GM23338 (cell line): ENCODE data around the gene CHD5. TPM values are rescaled to one million over a fixed set of nuclear protein-coding genes. Genes with fewer than 3 reads are reported as not detected.

Source experiments
- ATAC-seq: fragments of 200-7000 bp; cut with Tn5 transposase; 3 replicates; pipeline ENCODE4 v1.9.1; 2020
- DNase-seq: peaks from one replicate; pipeline ENCODE4 v3.0.0-alpha.2; 2015; ENCODE audit warnings: low spot score
- H2AFZ ChIP-seq: fragments of 200-600 bp; sonication (generic); 2 replicates; pipeline ENCODE4 v1.8.0; 2016; ENCODE audit warnings: antibody characterized with exemption, mild to moderate bottlenecking, moderate library complexity
- H3F3A ChIP-seq: fragments of 200-600 bp; sonication (generic); replicated peaks from 2 replicates; pipeline ENCODE4 v1.8.0; 2017; ENCODE audit warnings: antibody characterized with exemption, mixed run types, low read depth
- H3K27ac ChIP-seq: fragments of 200-600 bp; sonication (generic); 2 replicates; pipeline ENCODE4 v1.6.1; 2016; ENCODE audit warnings: low read depth
- H3K27me3 ChIP-seq: fragments of 200-600 bp; sonication (generic); 2 replicates; pipeline ENCODE4 v1.8.0; 2016; ENCODE audit warnings: mild to moderate bottlenecking, mixed run types, moderate library complexity; ENCODE audit not compliant: insufficient read depth
- H3K36me3 ChIP-seq: fragments of 200-600 bp; sonication (generic); 2 replicates; pipeline ENCODE4 v1.8.0; 2016; ENCODE audit warnings: mild to moderate bottlenecking; ENCODE audit not compliant: insufficient read depth
- H3K4me1 ChIP-seq: fragments of 200-600 bp; sonication (generic); 2 replicates; pipeline ENCODE4 v1.8.0; 2016; ENCODE audit warnings: mild to moderate bottlenecking, moderate library complexity; ENCODE audit not compliant: insufficient read depth
- H3K4me2 ChIP-seq: fragments of 200-600 bp; sonication (generic); 2 replicates; pipeline ENCODE4 v1.7.1; 2017; ENCODE audit warnings: mixed run types
- H3K4me3 ChIP-seq: fragments of 200-600 bp; sonication (generic); 2 replicates; pipeline ENCODE4 v1.6.1; 2016; ENCODE audit warnings: mixed run types
- H3K79me2 ChIP-seq: fragments of 200-600 bp; sonication (generic); replicated peaks from 2 replicates; pipeline ENCODE4 v1.8.0; 2017; ENCODE audit warnings: mild to moderate bottlenecking; ENCODE audit not compliant: insufficient read depth
- H3K9me2 ChIP-seq: fragments of 200-600 bp; sonication (generic); 2 replicates; pipeline ENCODE4 v1.8.0; 2017; ENCODE audit not compliant: insufficient read depth
- H4K20me1 ChIP-seq: fragments of 200-600 bp; sonication (generic); replicated peaks from 2 replicates; pipeline ENCODE4 v1.8.0; 2017; ENCODE audit warnings: mild to moderate bottlenecking; ENCODE audit not compliant: insufficient read depth
- H3K27ac Mint-ChIP-seq: 2 replicates; pipeline ENCODE4 v1.8.0; 2020; ENCODE audit warnings: inconsistent platforms, mild to moderate bottlenecking, moderate library complexity, mixed read lengths
- H3K27me3 Mint-ChIP-seq: 3 replicates; pipeline ENCODE4 v1.8.0; 2022; ENCODE audit warnings: low read depth, mild to moderate bottlenecking, moderate library complexity, mixed read lengths, inconsistent platforms; ENCODE audit not compliant: insufficient read depth, poor library complexity
- H3K36me3 Mint-ChIP-seq: 3 replicates; pipeline ENCODE4 v1.8.0; 2021; ENCODE audit warnings: low read depth, mild to moderate bottlenecking, inconsistent platforms, moderate library complexity, mixed read lengths
- H3K4me1 Mint-ChIP-seq: 3 replicates; pipeline ENCODE4 v1.8.0; 2020; ENCODE audit warnings: mild to moderate bottlenecking, inconsistent platforms, mixed read lengths
- H3K4me3 Mint-ChIP-seq: 3 replicates; pipeline ENCODE4 v1.8.0; 2021; ENCODE audit warnings: moderate library complexity, mild to moderate bottlenecking, inconsistent platforms, mixed read lengths
- H3K9me3 Mint-ChIP-seq: 3 replicates; pipeline ENCODE4 v1.8.0; 2020; ENCODE audit warnings: moderate library complexity, mild to moderate bottlenecking, inconsistent platforms, mixed read lengths
- CREB1 ChIP-seq: fragments of 250-450 bp; sonication (Bioruptor Pico); IDR thresholded peaks from 2 replicates; pipeline ENCODE4 v1.5.0; 2020; ENCODE audit warnings: low read depth, mild to moderate bottlenecking, moderate library complexity
- EZH2 ChIP-seq: fragments of 200-600 bp; sonication (generic); IDR thresholded peaks from one replicate; pipeline ENCODE4 v1.8.0; 2017; ENCODE audit warnings: antibody characterized with exemption, mild to moderate bottlenecking, low read depth; ENCODE audit not compliant: unreplicated experiment
- EZH2phosphoT487 ChIP-seq: fragments of 200-600 bp; sonication (generic); IDR thresholded peaks from one replicate; pipeline ENCODE4 v1.8.1; 2018; ENCODE audit warnings: antibody characterized with exemption; ENCODE audit not compliant: unreplicated experiment
- JUNB ChIP-seq: IDR thresholded peaks from one replicate; pipeline ENCODE4 v1.6.1; 2016; ENCODE audit warnings: antibody characterized with exemption; ENCODE audit not compliant: unreplicated experiment
- NANOG ChIP-seq: IDR thresholded peaks from 2 replicates; pipeline ENCODE4 v1.6.1; 2016; ENCODE audit warnings: antibody characterized with exemption, borderline replicate concordance
- POLR2AphosphoS5 ChIP-seq: IDR thresholded peaks from 2 replicates; pipeline ENCODE4 v1.6.1; 2016; ENCODE audit warnings: antibody characterized with exemption, low read depth
- STAT1 ChIP-seq: IDR thresholded peaks from one replicate; pipeline ENCODE4 v1.6.1; 2016; ENCODE audit warnings: antibody characterized with exemption; ENCODE audit not compliant: unreplicated experiment
- ZNF114 ChIP-seq: fragments of 250-450 bp; sonication (Bioruptor Pico); IDR thresholded peaks from 2 replicates; pipeline ENCODE4 v1.5.0; 2020; ENCODE audit warnings: mild to moderate bottlenecking, moderate library complexity
- ZNF331 ChIP-seq: fragments of 250-450 bp; sonication (Bioruptor Pico); IDR thresholded peaks from 2 replicates; pipeline ENCODE4 v1.5.0; 2020; ENCODE audit warnings: low read depth, mild to moderate bottlenecking, moderate library complexity
- polyA plus RNA-seq: library from polyadenylated mRNA; unstranded; fragments of >200 nt; fragmentation: Nextera tagmentation; extraction: Ambion mirVana; gene quantifications from 2 replicates; pipeline ENCODE4 v1.2.1, GENCODE V29; 2016
- total RNA-seq: library from RNA; depleted of rRNA; stranded (reverse); fragments of >200 nt; shearing (Covaris generic); gene quantifications from 2 replicates; pipeline ENCODE4 v1.2.3, GENCODE V29; 2014
- TF ChIP-seq, protein P1 (sequence below): fragments of 250-450 bp; sonication (Bioruptor Pico); IDR thresholded peaks from 2 replicates; pipeline ENCODE4 v1.5.0; 2020; ENCODE audit warnings: mild to moderate bottlenecking, moderate library complexity
- TF ChIP-seq, protein P2 (sequence below): IDR thresholded peaks from one replicate; pipeline ENCODE4 v1.6.1; 2018; ENCODE audit warnings: antibody characterized with exemption; ENCODE audit not compliant: unreplicated experiment
- TF ChIP-seq, protein P3 (sequence below): IDR thresholded peaks from 2 replicates; pipeline ENCODE4 v1.6.1; 2016; ENCODE audit warnings: antibody characterized with exemption
- TF ChIP-seq, protein P4 (sequence below), 2 experiments: fragments of 200-600 bp in 1 of 2; sonication (generic) in 1 of 2; conservative IDR thresholded peaks; 2 replicates each; pipeline versions ENCODE4 v1.5.1 to v1.6.1; 2016 to 2017; ENCODE audit warnings: antibody characterized with exemption in 2 of 2, low read depth in 2 of 2, mild to moderate bottlenecking in 2 of 2, moderate library complexity in 1 of 2

CHD5 gene
- total and polyA plus RNA-seq, 2 experiments from 2014 or later: 0.32 to 1.0 TPM

DNA sequence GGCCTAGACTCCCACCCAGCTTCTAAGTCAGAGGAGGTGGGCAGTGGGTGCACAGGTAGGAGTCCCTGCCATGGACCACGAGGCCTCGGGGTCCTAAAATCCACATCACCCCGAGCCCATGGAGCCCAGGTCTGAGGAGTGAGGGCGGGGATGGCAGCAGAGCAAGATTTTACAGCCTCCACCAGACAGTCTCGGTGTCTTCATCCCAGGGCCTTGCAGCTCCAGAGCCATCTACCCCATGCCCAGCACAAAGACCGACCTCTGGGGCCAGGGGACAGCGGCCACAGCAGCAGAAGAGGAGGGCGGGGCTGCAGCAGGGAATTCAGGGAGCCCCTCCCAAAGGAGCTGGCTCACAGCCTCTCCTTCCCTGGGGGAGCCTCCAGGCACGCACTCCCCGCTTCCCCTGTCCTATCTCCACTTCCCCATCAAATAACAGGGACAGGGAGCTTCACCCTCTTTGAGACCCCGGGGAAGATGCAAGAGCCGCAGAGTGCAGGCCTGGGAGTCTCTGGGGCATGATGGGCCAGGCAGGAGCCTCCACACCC is 14.6 kb downstream of the CHD5 start:
- H3K27ac ChIP-seq: no peak overlapping the region
- H3K4me1 ChIP-seq: peaks cover 3% of the 10 kb centered on the region; the same call in 1 of the 2 replicates
- H3K9me2 ChIP-seq: no peaks in the 10 kb centered on the region
- Mint-ChIP-seq H3K27me3 (peaks cover 17% of the 10 kb centered on the region), H3K27ac (no peak overlapping the region), H3K9me3 (no peaks in the 10 kb centered on the region), H3K4me3 (no peak overlapping the region), H3K36me3 (no peaks in the 10 kb centered on the region), H3K4me1 (peaks cover 15% of the 10 kb centered on the region)
- no peaks in the 10 kb centered on the region for H3K27me3 ChIP-seq
- DNase-seq (no peak), ATAC-seq (no peak)
- TF ChIP-seq CREB1 (CRISPR knock-in tag) (no peak), STAT1 (no peak), JUNB (no peak), ZNF114 (no peak), POLR2AphosphoS5 (no peak), ZNF331 (CRISPR knock-in tag) (no peak), NANOG (no peak), EZH2 (no peak), EZH2phosphoT487 (no peak)
- TF ChIP-seq, protein P1, sequence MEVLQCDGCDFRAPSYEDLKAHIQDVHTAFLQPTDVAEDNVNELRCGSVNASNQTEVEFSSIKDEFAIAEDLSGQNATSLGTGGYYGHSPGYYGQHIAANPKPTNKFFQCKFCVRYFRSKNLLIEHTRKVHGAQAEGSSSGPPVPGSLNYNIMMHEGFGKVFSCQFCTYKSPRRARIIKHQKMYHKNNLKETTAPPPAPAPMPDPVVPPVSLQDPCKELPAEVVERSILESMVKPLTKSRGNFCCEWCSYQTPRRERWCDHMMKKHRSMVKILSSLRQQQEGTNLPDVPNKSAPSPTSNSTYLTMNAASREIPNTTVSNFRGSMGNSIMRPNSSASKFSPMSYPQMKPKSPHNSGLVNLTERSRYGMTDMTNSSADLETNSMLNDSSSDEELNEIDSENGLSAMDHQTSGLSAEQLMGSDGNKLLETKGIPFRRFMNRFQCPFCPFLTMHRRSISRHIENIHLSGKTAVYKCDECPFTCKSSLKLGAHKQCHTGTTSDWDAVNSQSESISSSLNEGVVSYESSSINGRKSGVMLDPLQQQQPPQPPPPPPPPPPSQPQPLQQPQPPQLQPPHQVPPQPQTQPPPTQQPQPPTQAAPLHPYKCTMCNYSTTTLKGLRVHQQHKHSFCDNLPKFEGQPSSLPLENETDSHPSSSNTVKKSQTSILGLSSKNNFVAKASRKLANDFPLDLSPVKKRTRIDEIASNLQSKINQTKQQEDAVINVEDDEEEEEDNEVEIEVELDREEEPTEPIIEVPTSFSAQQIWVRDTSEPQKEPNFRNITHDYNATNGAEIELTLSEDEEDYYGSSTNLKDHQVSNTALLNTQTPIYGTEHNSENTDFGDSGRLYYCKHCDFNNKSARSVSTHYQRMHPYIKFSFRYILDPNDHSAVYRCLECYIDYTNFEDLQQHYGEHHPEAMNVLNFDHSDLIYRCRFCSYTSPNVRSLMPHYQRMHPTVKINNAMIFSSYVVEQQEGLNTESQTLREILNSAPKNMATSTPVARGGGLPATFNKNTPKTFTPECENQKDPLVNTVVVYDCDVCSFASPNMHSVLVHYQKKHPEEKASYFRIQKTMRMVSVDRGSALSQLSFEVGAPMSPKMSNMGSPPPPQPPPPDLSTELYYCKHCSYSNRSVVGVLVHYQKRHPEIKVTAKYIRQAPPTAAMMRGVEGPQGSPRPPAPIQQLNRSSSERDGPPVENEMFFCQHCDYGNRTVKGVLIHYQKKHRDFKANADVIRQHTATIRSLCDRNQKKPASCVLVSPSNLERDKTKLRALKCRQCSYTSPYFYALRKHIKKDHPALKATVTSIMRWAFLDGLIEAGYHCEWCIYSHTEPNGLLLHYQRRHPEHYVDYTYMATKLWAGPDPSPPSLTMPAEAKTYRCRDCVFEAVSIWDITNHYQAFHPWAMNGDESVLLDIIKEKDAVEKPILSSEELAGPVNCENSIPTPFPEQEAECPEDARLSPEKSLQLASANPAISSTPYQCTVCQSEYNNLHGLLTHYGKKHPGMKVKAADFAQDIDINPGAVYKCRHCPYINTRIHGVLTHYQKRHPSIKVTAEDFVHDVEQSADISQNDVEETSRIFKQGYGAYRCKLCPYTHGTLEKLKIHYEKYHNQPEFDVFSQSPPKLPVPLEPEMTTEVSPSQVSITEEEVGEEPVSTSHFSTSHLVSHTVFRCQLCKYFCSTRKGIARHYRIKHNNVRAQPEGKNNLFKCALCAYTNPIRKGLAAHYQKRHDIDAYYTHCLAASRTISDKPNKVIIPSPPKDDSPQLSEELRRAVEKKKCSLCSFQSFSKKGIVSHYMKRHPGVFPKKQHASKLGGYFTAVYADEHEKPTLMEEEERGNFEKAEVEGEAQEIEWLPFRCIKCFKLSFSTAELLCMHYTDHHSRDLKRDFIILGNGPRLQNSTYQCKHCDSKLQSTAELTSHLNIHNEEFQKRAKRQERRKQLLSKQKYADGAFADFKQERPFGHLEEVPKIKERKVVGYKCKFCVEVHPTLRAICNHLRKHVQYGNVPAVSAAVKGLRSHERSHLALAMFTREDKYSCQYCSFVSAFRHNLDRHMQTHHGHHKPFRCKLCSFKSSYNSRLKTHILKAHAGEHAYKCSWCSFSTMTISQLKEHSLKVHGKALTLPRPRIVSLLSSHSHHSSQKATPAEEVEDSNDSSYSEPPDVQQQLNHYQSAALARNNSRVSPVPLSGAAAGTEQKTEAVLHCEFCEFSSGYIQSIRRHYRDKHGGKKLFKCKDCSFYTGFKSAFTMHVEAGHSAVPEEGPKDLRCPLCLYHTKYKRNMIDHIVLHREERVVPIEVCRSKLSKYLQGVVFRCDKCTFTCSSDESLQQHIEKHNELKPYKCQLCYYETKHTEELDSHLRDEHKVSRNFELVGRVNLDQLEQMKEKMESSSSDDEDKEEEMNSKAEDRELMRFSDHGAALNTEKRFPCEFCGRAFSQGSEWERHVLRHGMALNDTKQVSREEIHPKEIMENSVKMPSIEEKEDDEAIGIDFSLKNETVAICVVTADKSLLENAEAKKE (CRISPR knock-in tag): no peak
- TF ChIP-seq, protein P2, sequence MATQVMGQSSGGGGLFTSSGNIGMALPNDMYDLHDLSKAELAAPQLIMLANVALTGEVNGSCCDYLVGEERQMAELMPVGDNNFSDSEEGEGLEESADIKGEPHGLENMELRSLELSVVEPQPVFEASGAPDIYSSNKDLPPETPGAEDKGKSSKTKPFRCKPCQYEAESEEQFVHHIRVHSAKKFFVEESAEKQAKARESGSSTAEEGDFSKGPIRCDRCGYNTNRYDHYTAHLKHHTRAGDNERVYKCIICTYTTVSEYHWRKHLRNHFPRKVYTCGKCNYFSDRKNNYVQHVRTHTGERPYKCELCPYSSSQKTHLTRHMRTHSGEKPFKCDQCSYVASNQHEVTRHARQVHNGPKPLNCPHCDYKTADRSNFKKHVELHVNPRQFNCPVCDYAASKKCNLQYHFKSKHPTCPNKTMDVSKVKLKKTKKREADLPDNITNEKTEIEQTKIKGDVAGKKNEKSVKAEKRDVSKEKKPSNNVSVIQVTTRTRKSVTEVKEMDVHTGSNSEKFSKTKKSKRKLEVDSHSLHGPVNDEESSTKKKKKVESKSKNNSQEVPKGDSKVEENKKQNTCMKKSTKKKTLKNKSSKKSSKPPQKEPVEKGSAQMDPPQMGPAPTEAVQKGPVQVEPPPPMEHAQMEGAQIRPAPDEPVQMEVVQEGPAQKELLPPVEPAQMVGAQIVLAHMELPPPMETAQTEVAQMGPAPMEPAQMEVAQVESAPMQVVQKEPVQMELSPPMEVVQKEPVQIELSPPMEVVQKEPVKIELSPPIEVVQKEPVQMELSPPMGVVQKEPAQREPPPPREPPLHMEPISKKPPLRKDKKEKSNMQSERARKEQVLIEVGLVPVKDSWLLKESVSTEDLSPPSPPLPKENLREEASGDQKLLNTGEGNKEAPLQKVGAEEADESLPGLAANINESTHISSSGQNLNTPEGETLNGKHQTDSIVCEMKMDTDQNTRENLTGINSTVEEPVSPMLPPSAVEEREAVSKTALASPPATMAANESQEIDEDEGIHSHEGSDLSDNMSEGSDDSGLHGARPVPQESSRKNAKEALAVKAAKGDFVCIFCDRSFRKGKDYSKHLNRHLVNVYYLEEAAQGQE: no peak
- TF ChIP-seq, protein P3, sequence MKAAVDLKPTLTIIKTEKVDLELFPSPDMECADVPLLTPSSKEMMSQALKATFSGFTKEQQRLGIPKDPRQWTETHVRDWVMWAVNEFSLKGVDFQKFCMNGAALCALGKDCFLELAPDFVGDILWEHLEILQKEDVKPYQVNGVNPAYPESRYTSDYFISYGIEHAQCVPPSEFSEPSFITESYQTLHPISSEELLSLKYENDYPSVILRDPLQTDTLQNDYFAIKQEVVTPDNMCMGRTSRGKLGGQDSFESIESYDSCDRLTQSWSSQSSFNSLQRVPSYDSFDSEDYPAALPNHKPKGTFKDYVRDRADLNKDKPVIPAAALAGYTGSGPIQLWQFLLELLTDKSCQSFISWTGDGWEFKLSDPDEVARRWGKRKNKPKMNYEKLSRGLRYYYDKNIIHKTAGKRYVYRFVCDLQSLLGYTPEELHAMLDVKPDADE: no peak
- TF ChIP-seq, protein P4, sequence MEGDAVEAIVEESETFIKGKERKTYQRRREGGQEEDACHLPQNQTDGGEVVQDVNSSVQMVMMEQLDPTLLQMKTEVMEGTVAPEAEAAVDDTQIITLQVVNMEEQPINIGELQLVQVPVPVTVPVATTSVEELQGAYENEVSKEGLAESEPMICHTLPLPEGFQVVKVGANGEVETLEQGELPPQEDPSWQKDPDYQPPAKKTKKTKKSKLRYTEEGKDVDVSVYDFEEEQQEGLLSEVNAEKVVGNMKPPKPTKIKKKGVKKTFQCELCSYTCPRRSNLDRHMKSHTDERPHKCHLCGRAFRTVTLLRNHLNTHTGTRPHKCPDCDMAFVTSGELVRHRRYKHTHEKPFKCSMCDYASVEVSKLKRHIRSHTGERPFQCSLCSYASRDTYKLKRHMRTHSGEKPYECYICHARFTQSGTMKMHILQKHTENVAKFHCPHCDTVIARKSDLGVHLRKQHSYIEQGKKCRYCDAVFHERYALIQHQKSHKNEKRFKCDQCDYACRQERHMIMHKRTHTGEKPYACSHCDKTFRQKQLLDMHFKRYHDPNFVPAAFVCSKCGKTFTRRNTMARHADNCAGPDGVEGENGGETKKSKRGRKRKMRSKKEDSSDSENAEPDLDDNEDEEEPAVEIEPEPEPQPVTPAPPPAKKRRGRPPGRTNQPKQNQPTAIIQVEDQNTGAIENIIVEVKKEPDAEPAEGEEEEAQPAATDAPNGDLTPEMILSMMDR (conservative IDR thresholded peaks at IDR 0.05; ENCODE audit: low read depth in 2 of 2): no peak
- H4K20me1 ChIP-seq: no peaks in the 10 kb centered on the region
- H3F3A ChIP-seq: peaks cover 6% of the 10 kb centered on the region; the same call in 1 of the 2 replicates
- no peak overlapping the region for H2AFZ ChIP-seq
- no peaks in the 10 kb centered on the region for H3K79me2 ChIP-seq
- H3K4me2 ChIP-seq: no peak overlapping the region
- H3K36me3 ChIP-seq: no peaks in the 10 kb centered on the region
- no peak overlapping the region for H3K4me3 ChIP-seq
